Stimulated activated CD4-positive, alpha-beta T cell treated with anti-CD3 and anti-CD28 coated beads, Interleukin-2, amount 100 ng/mL, for 24 hours (primary cell): ENCODE measurements around the gene TTLL9.

Source experiments
- DNase-seq, 2 donors: peaks; one replicate each; pipeline ENCODE4 v3.0.0-alpha.2; 2020

Gene TTLL9

GRCh38 chr20:31837896-31838397 is 32.5 kb upstream of the TTLL9 start:
- no peak for DNase-seq

DNA sequence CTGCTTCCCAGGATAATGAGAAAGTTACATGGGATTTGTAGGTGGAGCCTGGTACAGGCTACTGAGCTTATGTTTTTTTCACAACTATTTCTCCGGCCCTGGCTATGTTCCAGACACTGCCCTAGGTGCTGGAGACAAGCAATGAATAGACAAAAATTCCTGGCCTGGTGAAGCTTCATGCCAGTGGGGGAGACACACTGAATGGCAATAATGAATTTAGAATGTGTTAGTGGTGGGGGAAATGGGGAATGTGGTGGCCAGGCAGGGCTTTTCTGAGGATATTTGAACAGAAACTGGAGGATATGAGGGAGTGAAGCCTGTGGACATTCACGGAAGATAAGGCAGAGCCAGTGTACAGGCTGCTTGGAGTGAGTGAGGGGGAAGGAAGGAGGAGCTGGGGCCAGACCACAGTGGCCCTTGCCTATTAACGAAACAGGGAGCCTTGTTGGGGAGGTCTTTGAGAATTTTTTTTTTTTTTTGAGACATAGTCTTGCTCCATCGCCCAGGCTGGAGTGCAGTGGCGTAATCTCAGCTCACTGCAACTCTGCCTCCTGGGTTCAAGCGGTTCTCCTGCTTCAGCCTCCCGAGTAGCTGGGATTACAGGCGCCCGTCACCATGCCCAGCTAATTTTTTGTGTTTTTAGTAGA is 31.7 kb upstream of the TTLL9 start:
- DNase-seq, result no peak

GRCh38 chr20:31839782-31840487 is 30.5 kb upstream of the TTLL9 start:
- DNase-seq, result no peak

- DNase-seq, result no peak
Measured at GRCh38 chr20:31840906-31841816, 29.3 kb upstream of the TTLL9 start.

DNA sequence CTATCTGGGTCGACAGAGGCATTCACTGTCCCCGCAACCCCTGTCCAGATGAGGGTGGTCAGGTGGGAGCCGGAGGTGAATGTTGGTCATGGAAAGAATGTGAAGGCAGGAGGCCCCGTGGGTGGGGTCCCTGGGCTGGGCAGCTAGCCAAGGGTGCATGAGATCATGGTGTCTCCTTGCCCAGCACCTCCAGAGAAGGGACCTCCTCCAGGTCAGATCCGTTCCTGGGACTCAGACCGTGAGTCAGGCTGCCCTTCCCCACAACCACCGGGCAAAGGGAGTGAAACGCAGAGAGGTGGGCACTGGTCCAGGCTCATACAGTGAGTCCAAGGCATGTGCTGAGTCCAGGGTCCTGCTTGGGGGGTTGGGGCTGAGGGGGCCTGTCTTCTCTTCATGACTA is 28.5 kb upstream of the TTLL9 start:
- DNase-seq, result no peak

- DNase-seq, result no peak
Measured at GRCh38 chr20:31842471-31843157, 27.8 kb upstream of the TTLL9 start.

DNA sequence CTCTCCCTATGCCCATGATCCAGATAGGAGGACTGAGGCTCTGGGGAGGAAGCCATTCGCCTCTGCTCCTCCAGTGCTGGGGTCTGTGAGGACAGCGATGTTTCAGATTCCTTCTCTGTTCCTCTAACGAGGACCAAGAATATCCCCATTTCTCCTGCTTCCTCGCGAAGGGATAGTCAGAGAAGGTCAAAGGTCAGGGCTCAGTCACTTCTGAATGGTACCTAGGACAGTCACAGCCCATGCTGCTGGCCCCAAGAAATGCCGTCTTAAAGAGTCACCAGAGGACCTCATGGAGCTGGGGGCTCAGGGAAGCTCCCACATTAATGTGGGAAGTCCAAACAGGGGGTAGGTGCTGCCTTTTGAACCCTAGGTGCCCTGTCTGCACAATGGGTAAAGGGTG is 27.1 kb upstream of the TTLL9 start:
- no peak for DNase-seq

DNA sequence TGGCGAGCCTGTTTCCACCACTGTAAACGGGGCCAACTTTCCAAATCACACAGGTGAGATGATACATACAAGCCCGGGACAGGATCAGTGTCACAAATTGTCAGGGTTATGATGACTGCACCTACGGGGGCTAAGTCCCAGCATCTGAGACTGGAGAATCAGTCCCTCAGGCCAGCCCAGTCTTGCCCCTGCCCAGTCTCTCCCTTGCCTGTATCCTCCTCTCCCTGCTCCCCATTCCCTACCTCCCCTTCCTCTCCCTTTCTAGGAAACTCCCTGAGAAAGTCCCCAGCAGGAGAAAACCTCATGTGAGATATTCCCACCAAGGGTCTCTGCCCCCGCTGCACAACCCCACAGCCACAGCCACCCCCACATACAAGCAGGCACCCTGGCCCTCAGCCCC is 26.6 kb upstream of the TTLL9 start:
- DNase-seq, result no peak

GRCh38 chr20:31844737-31845299 is 25.6 kb upstream of the TTLL9 start:
- DNase-seq, result no peak

DNA sequence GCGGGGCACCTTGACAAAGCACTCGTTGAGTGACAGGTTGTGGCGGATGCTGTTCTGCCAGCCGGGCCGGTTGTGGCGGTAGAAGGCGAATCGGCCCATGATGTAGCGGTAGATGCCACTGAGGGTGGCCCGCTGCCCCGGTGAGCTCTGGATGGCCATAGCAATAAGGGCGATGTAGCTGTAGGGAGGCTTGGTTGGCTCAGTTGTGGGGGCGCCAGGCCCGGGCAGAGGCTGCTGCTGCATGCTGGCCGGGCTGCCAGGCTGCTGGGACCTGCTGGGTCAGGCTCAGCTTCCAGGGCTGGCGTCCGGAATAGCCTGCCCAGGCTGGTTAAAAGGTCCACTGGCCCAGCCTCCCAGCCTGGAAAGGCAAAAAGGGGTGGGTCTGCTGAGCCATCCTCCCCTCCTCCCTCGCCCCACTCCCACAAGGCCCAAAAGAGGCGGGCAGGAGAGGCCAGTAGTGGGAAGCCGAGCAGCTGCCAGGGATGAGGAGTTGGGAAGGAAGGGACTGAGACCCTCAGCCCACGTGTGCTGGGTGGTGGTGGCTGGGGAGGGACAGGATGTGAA is 25.1 kb upstream of the TTLL9 start, which contains the start of gene FOXS1:
TSS of gene FOXS1 (minus strand) at position 305 of the 564 bp plus-strand sequence. CDS start at position 243, 62 bp downstream.
- no peak for DNase-seq

DNA sequence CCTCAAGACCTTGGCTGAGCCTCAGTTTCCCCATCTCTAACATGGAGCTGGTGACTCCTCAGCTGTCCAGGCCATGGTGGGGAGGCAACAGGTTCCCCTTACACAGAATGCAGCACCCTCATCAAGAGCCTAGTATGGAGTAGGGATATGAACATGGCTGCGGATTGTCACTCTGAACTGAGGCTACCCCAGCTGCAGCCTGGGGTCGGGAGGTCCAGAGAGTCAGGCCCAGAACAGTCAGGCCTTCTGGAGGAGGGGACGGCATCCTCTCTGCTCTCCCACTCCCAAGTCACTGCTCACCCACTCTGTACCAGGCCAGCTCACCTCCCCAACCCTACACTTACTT is 23.7 kb upstream of the TTLL9 start:
- DNase-seq, result no peak

GRCh38 chr20:31848088-31848999 is 22.1 kb upstream of the TTLL9 start:
- DNase-seq, result no peak

- DNase-seq, result no peak
Measured at GRCh38 chr20:31849306-31849930, 21.0 kb upstream of the TTLL9 start.

GRCh38 chr20:31851240-31851955 is 19.0 kb upstream of the TTLL9 start:
- DNase-seq, result no peak

GRCh38 chr20:31853481-31853880 is 17.0 kb upstream of the TTLL9 start:
- DNase-seq, result no peak

DNA sequence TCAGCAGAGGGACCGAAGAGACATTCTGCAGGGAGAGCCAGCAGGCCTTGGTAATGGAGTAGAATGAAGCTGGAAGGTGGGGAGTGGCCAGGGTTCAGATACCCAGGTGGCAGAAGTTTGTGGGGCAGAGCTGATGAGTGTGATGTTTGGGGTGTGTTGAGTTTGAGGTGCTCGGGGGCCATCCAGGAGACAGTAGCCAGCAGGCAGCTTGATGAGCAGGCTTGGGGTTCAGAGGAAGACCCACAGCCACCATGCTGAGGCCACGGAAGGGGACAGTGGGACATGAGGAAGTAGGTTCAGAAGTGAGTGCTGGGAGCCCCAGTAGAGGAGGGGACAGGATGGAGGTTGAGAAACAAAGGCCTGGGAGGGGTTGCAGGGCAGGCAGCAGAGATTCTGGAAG is 13.9 kb upstream of the TTLL9 start:
- DNase-seq, result no peak

- DNase-seq, result no peak
Measured at GRCh38 chr20:31857861-31858759, 12.3 kb upstream of the TTLL9 start.

- DNase-seq, result no peak
Measured at GRCh38 chr20:31858760-31859083, 11.7 kb upstream of the TTLL9 start.
